Activated naive CD4-positive, alpha-beta T cell treated with anti-CD3 and anti-CD28 coated beads, Interleukin-2, amount 50 U/mL, for 72 hours (primary cell): ENCODE data around the gene B4GALT1. TPM values are rescaled to one million over a fixed set of nuclear protein-coding genes. Genes with fewer than 3 reads are reported as not detected.

Experiments
- ATAC-seq, 2 donors: fragments of 150-1000 bp; cut with Tn5 transposase; 2 replicates each; pipeline ENCODE4 v1.10.0; 2021; ENCODE audit warnings: mild to moderate bottlenecking in 2 of 2, moderate library complexity in 2 of 2
- DNase-seq, 2 donors: peaks; one replicate each; pipeline ENCODE4 v3.0.0; 2021 to 2022; ENCODE audit warnings: low spot score in 2 of 2
- H3K27ac Mint-ChIP-seq, 2 donors: one replicate each; pipeline ENCODE4 v1.8.0; 2022; ENCODE audit warnings: mild to moderate bottlenecking in 2 of 2, mixed read lengths in 2 of 2
- H3K36me3 Mint-ChIP-seq, 2 donors: one replicate each; pipeline ENCODE4 v1.8.0; 2022; ENCODE audit warnings: mixed read lengths in 2 of 2
- H3K9me3 Mint-ChIP-seq, 2 donors: one replicate each; pipeline ENCODE4 v1.8.0; 2022; ENCODE audit warnings: mixed read lengths in 2 of 2
- total RNA-seq, 2 donors: library from RNA; stranded (reverse); gene quantifications; one replicate each; pipeline ENCODE4 v1.2.3, GENCODE V29; 2022

B4GALT1 gene
- total RNA-seq, 2 donors from 2014 or later: 47.8 to 49.2 TPM

DNA sequence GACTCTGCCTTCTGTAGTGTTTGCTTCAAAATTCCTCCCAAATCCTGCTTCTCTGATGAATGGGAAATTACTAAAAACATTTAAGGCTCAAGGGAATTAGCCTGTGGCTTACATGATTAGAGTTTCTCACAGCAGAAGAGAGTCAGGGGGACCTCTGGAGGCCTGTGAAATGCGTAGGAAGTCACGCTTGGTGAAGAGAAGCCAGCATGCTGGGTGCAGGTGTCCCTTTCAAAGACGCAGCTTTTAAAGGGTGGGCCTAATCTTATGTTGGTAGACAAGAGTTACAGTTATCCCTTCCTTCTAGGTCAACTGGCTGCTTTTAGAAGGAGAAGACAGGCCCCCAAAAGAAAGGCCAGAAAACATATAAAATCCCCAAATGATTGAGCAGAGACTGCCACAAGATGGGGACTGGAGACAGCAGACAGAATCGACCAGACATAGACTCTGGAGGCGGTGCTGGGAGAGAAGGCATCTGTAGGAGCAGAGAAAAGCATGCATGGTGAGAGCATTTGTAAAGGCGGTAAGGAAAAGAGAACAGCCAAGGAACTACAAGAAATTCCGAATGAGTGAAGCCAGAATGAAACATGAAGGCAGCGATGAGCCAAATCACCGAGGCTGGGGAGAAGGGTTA, 42.3 kb downstream of the B4GALT1 start:
- DNase-seq (no peak), ATAC-seq (no peak)
- peak overlapping the region; percentile 16 to 25 for H3K27ac Mint-ChIP-seq
- H3K9me3 Mint-ChIP-seq: no peaks in the 10 kb centered on the region
- H3K36me3 Mint-ChIP-seq: peaks cover 7 to 28% of the 10 kb centered on the region in 2 donors

DNA sequence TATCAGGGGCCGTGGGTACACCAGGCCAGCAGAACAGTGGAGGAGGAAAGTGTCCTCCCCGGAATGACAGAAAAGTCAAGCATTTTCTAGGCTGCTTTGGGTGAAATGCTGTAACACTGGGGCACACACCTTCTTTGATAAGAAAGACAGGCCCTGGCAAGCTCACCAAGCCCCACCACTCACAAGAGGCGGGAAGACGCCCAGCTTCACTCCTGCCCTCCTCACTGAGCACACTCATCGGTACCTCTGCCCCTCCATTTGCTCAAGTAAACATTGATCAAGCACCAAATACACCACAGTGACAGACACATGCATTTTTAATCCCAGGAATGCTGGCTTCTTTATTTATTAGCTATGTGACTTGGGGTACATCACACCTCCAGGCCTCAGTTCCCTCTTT, 43.1 kb downstream of the B4GALT1 start:
- Mint-ChIP-seq H3K27ac (peak overlapping the region in 1 of 2 donors; percentile 9), H3K36me3 (peaks cover 7 to 20% of the 10 kb centered on the region in 2 donors), H3K9me3 (no peaks in the 10 kb centered on the region)
- DNase-seq (no peak), ATAC-seq (no peak)

DNA sequence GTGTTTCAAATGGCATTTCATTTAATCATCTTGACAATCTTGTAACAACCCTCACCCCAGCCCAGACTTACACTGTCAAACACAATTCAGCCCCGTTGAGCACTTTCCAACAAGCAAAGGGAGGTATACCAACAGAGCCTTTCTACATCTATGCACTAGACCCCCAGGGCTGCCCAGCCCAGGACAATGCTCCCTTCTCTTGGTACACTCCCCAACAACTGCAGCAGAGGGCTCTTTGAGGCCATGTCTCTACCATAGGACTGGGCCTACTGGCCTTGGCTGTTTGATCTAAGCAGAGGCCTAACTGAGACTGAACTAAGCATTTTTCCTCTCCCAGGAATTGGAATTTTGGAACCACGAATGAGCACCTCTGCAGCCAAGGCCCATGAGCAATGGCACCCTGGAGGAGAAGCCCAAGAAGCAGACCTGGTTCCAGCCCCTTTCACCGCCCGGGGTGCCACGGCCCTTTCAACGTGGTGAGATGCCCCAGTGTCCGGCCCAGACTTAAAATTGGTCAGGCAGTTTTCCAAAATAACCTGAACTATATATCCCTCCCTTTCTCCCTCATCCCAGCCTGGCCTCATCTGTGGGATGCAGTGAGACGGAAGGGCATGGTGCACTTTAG, 43.6 kb downstream of the B4GALT1 start:
- peak overlapping the region in 1 of 2 donors; percentile 9 for H3K27ac Mint-ChIP-seq
- ATAC-seq: no peak

GRCh38 chr9:33120620-33121019, 46.5 kb downstream of the B4GALT1 start:
- no peaks in the 10 kb centered on the region for H3K9me3 Mint-ChIP-seq
- DNase-seq (no peak), ATAC-seq (no peak)
- H3K27ac Mint-ChIP-seq: peak overlapping the region in 1 of 2 donors; percentile 20
- peaks cover 0 to 5% of the 10 kb centered on the region in 2 donors for H3K36me3 Mint-ChIP-seq

More for the DNA sequence above, 43.6 kb downstream of the B4GALT1 start:
- Mint-ChIP-seq H3K9me3 (no peaks in the 10 kb centered on the region), H3K36me3 (peaks cover 7 to 16% of the 10 kb centered on the region in 2 donors)
- no peak for DNase-seq

GRCh38 chr9:33117796-33118195, 49.3 kb downstream of the B4GALT1 start:
- ATAC-seq: peak in 1 of 2 donors; percentile 20
- no peaks in the 10 kb centered on the region for H3K9me3 Mint-ChIP-seq
- H3K27ac Mint-ChIP-seq: peak overlapping the region; percentile 12 to 75
- peaks cover 0 to 13% of the 10 kb centered on the region in 2 donors for H3K36me3 Mint-ChIP-seq
- no peak for DNase-seq

DNA sequence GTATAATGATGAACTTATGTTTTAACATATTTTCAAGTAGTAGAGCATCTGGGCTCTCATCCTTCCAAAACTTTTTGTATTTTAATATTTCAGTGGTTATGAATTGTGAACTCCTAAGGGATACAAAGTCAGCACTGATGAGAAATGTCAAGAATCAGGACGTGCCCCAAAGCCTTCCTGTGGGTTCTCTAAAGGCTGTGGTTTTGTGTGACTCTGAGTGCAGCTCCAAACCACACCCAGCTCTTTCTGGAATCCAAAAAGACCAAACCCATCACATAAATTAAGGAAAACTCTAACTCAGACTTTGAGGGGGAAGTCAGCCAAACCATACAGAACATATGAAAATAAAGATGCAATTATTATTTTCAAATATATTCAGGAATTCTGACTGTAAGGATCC, 49.8 kb downstream of the B4GALT1 start:
- peak overlapping the region in 1 of 2 donors; percentile 75 for H3K27ac Mint-ChIP-seq
- ATAC-seq (peak in 1 of 2 donors; percentile 76), DNase-seq (no peak)
- no peaks in the 10 kb centered on the region for H3K9me3 Mint-ChIP-seq
- H3K36me3 Mint-ChIP-seq: peaks cover 0 to 13% of the 10 kb centered on the region in 2 donors

- Mint-ChIP-seq H3K27ac (peak overlapping the region in 1 of 2 donors; percentile 75), H3K9me3 (no peaks in the 10 kb centered on the region), H3K36me3 (peaks cover under 1 to 13% of the 10 kb centered on the region in 2 donors)
- no peak for ATAC-seq
- DNase-seq: no peak
Measured at GRCh38 chr9:33116860-33117259, 50.3 kb downstream of the B4GALT1 start.

DNA sequence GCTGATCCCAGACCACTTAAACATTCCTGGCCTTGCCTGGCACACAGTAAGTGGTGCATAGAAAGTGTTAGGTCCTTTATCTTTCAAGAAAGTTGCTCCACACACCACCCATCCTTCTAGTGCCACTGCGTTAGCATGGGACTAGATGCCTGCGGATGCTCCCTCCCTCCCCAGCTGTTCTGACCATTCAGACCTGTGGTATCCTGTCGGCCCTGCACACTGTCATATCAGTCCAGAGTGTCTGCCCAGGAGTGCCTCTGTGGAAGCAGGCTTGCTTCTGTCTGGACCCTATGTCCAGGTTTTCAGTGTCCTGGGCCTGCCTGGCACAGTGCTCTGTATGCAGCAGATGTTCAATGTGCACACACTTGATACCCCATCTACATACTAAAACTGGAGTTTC, 52.4 kb downstream of the B4GALT1 start:
- DNase-seq (no peak), ATAC-seq (no peak)
- Mint-ChIP-seq H3K9me3 (no peaks in the 10 kb centered on the region), H3K27ac (peak overlapping the region; percentile 22 to 64), H3K36me3 (peaks cover 4 to 8% of the 10 kb centered on the region in 2 donors)

DNA sequence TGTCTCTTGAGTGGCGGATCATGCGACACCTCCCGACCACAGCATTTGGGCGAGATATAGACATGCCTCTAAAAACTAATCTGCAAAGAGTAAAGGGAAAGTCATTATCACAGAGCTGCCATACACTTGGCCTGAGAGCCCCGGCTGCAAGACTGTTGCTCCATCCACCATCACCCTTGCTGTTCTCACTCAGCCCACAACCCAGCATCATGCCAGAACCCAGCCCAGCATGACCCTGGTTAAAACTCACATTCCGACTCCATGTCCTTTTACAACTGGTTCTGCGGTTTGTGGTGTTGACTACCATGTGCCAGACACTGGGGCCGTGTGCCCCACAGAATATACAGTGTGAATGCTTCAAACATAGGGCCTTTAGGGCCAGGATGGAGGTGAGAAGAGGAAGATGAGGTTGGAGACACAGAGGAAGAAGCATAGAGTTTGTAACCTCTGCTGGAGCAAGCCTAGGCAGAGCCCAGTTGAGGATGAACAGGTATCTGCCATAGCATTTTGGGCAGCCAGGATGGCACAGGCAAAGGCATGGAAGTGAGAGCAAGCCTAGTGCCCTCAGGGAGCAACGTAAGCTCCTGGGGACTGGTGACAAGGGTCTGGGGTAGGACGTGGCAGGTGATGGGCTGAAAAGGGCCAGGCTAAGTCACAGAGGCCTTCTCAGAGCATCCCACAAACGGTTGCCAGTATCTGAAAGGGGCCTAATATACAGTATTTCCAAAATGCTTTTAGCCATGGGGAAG, 53.2 kb downstream of the B4GALT1 start:
- DNase-seq (no peak), ATAC-seq (no peak)
- H3K27ac Mint-ChIP-seq: peak overlapping the region in 1 of 2 donors; percentile 64
- peaks cover 4 to 8% of the 10 kb centered on the region in 2 donors for H3K36me3 Mint-ChIP-seq
- H3K9me3 Mint-ChIP-seq: no peaks in the 10 kb centered on the region

- H3K27ac Mint-ChIP-seq: peak overlapping the region in 1 of 2 donors; percentile 85
- no peaks in the 10 kb centered on the region for H3K9me3 Mint-ChIP-seq
- DNase-seq (no peak), ATAC-seq (no peak)
- peaks cover 4 to 8% of the 10 kb centered on the region in 2 donors for H3K36me3 Mint-ChIP-seq
Measured at GRCh38 chr9:33112094-33112493, 55.0 kb downstream of the B4GALT1 start.

- Mint-ChIP-seq H3K9me3 (no peaks in the 10 kb centered on the region), H3K27ac (peak overlapping the region in 1 of 2 donors; percentile 85), H3K36me3 (peaks cover 4 to 8% of the 10 kb centered on the region in 2 donors)
- DNase-seq (no peak), ATAC-seq (peak in 1 of 2 donors; percentile 18)
Measured at GRCh38 chr9:33111631-33112030, 55.5 kb downstream of the B4GALT1 start.

DNA sequence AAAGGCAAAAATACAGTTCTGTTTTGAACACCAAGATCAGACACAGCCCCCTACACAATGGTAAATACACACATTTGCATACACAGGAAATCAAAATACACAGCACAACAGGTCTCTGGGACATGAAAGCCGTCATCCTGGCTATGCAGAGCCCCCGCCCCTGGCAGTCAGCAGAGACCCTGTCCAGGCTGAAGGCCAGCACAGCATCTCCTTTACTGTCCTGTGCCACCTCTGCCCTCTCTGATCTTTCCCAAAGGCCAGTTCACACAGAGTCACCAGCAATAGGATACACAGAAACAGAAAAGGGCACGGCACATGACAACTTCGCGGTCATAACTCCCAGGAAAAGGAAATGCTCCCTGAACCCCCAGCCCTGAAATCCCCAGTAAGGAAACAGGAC, 56.5 kb downstream of the B4GALT1 start:
- Mint-ChIP-seq H3K36me3 (peaks cover 4 to 8% of the 10 kb centered on the region in 2 donors), H3K9me3 (no peaks in the 10 kb centered on the region), H3K27ac (peak overlapping the region; percentile 46 to 82)
- ATAC-seq (no peak), DNase-seq (no peak)

GRCh38 chr9:33109850-33110595, 57.1 kb downstream of the B4GALT1 start:
- H3K27ac Mint-ChIP-seq: peak overlapping the region; percentile 46 to 82
- ATAC-seq: peak in 1 of 2 donors; percentile 59
- DNase-seq: no peak
- peaks cover 4 to 8% of the 10 kb centered on the region in 2 donors for H3K36me3 Mint-ChIP-seq
- no peaks in the 10 kb centered on the region for H3K9me3 Mint-ChIP-seq

DNA sequence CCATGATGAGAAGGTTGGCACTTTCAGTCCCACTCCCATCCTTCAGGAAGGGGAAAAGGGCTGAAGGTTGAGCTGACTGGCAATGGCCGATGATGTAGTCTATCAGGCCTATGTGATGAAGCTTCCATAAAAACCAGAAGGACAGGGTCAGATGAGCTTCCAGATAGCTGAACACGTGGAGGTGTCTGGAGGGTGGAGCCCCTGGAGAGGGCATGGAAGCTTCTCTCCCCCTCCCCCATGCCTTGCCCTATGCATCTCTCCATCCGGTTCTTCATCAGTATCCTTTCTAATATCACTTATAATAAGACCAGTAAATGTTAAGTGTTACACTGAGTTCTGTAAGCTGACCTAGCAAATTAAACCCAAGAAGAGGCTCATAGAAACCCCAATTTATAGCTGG, 58.0 kb downstream of the B4GALT1 start:
- ATAC-seq (no peak), DNase-seq (no peak)
- Mint-ChIP-seq H3K27ac (no peak overlapping the region), H3K36me3 (peaks cover 4 to 8% of the 10 kb centered on the region in 2 donors), H3K9me3 (no peaks in the 10 kb centered on the region)

DNA sequence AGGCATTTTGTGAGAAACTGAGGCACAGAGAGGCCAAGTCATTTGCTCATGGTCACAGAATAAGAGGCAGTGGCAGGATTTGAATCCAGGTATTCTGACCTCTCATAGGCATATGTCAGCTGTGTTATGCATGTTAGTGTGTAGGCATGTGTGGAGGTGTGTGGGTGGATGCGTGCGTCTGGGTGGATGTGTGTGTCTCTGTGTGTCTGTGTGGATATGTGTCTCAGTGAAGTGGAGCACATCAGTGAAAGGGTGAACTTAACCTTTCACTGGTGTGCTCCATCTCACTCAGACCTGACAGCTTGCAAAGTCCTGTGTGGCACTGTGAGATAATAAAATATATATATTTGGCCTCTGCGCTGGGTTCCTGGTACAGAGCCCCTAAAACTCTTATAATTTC, 58.7 kb downstream of the B4GALT1 start:
- Mint-ChIP-seq H3K27ac (no peak overlapping the region), H3K9me3 (no peaks in the 10 kb centered on the region), H3K36me3 (peaks cover 1 to 4% of the 10 kb centered on the region in 2 donors)
- DNase-seq (no peak), ATAC-seq (no peak)

GRCh38 chr9:33107762-33108161, 59.4 kb downstream of the B4GALT1 start:
- no peaks in the 10 kb centered on the region for H3K9me3 Mint-ChIP-seq
- DNase-seq (no peak), ATAC-seq (no peak)
- H3K27ac Mint-ChIP-seq: no peak overlapping the region
- peaks cover 0 to 4% of the 10 kb centered on the region in 2 donors for H3K36me3 Mint-ChIP-seq
